Measurements from ENCODE around the gene COL4A1. TPM values are rescaled to one million over a fixed set of nuclear protein-coding genes. Genes with fewer than 3 reads are reported as not detected.

Gene COL4A1
- polyA plus RNA-seq, 1 donor (not counting 4 experiments of a cell fraction or from before 2014, with no cell fraction given), result 22.3 TPM

GRCh38 chr13:110237875-110238817, 68.8 kb downstream of the COL4A1 start:
- no peak overlapping the region for H3K9ac ChIP-seq (ENCODE audit: control insufficient read depth, extremely low read depth, insufficient read depth, low read length)
- no peak overlapping the region for H3K27ac ChIP-seq (ENCODE audit: control insufficient read depth, insufficient read depth, low read length)
- dilution Hi-C loops (cut with MboI; ENCODE audit: extremely low pct_ligation_motif_present, low sequenced_read_pairs), result no loop called here

GRCh38 chr13:110236831-110237261, 70.1 kb downstream of the COL4A1 start:
- no peak for DNase-seq (ENCODE audit: low read depth, low spot score)
- no peak overlapping the region for H2AFZ ChIP-seq (ENCODE audit: control insufficient read depth, low read length)
- no peaks in the 10 kb centered on the region for H3K36me3 ChIP-seq (ENCODE audit: control insufficient read depth in 2 of 2, extremely low read depth in 1 of 2, insufficient read depth in 2 of 2, low read length in 2 of 2)
- no peak overlapping the region for H3K4me2 ChIP-seq (ENCODE audit: control insufficient read depth, extremely low read depth, insufficient read depth, low read depth, low read length)
- TF ChIP-seq CTCF (optimal IDR thresholded peaks at IDR 0.05 in 1 of 3, IDR thresholded peaks at IDR 0.05 in 1 of 3, conservative IDR thresholded peaks at IDR 0.05 in 1 of 3; ENCODE audit: extremely low read depth in 1 of 3, insufficient read depth in 2 of 3, low read length in 3 of 3) (no peak), EZH2 (IDR thresholded peaks at IDR 0.05; ENCODE audit: low read length) (no peak)
- dilution Hi-C loops (cut with MboI; ENCODE audit: extremely low pct_ligation_motif_present, low sequenced_read_pairs), result no loop called here
- no peaks in the 10 kb centered on the region for H3K9me3 ChIP-seq (ENCODE audit: control insufficient read depth, low read depth, low read length)
- H3K79me2 ChIP-seq (ENCODE audit: control insufficient read depth, insufficient read depth, low read length), result no peaks in the 10 kb centered on the region
- H4K20me1 ChIP-seq (ENCODE audit: control insufficient read depth, extremely low read depth, insufficient read depth, low read length), result no peaks in the 10 kb centered on the region
- no peaks in the 10 kb centered on the region for H3K9me1 ChIP-seq (ENCODE audit: control insufficient read depth, extremely low read depth, insufficient read depth, low read length)
- FAIRE-seq, result no peak
- no peak overlapping the region for H3K27ac ChIP-seq (ENCODE audit: control insufficient read depth, insufficient read depth, low read length)
- no peak overlapping the region for H3K4me3 ChIP-seq (ENCODE audit: control insufficient read depth in 2 of 3, extremely low read depth in 1 of 3, insufficient read depth in 2 of 3, low read depth in 1 of 3, low read length in 3 of 3)
- no peak overlapping the region for H3K9ac ChIP-seq (ENCODE audit: control insufficient read depth, extremely low read depth, insufficient read depth, low read length)
- H3K27me3 ChIP-seq (ENCODE audit: control insufficient read depth, extremely low read depth, insufficient read depth, low read length), result no peaks in the 10 kb centered on the region
- peaks cover 3% of the 10 kb centered on the region for H3K4me1 ChIP-seq (ENCODE audit: control insufficient read depth, extremely low read depth, insufficient read depth, low read length)

More at GRCh38 chr13:110237875-110238817, 68.8 kb downstream of the COL4A1 start:
- Histone ChIP-seq H3K36me3 (ENCODE audit: control insufficient read depth in 2 of 2, extremely low read depth in 1 of 2, insufficient read depth in 2 of 2, low read length in 2 of 2) (no peaks in the 10 kb centered on the region), H3K9me1 (ENCODE audit: control insufficient read depth, extremely low read depth, insufficient read depth, low read length) (no peaks in the 10 kb centered on the region), H4K20me1 (ENCODE audit: control insufficient read depth, extremely low read depth, insufficient read depth, low read length) (no peaks in the 10 kb centered on the region), H3K79me2 (ENCODE audit: control insufficient read depth, insufficient read depth, low read length) (no peaks in the 10 kb centered on the region), H3K4me1 (ENCODE audit: control insufficient read depth, extremely low read depth, insufficient read depth, low read length) (no peaks in the 10 kb centered on the region), H2AFZ (ENCODE audit: control insufficient read depth, low read length) (no peak overlapping the region), H3K9me3 (ENCODE audit: control insufficient read depth, low read depth, low read length) (no peaks in the 10 kb centered on the region), H3K27me3 (ENCODE audit: control insufficient read depth, extremely low read depth, insufficient read depth, low read length) (no peaks in the 10 kb centered on the region), H3K4me3 (ENCODE audit: control insufficient read depth in 2 of 3, extremely low read depth in 1 of 3, insufficient read depth in 2 of 3, low read depth in 1 of 3, low read length in 3 of 3) (no peak overlapping the region), H3K4me2 (ENCODE audit: control insufficient read depth, extremely low read depth, insufficient read depth, low read depth, low read length) (no peak overlapping the region)
- DNase-seq (ENCODE audit: low read depth, low spot score) (no peak), FAIRE-seq (no peak)
- TF ChIP-seq EZH2 (IDR thresholded peaks at IDR 0.05; ENCODE audit: low read length), result no peak
- TF ChIP-seq CTCF (optimal IDR thresholded peaks at IDR 0.05 in 1 of 3, IDR thresholded peaks at IDR 0.05 in 1 of 3, conservative IDR thresholded peaks at IDR 0.05 in 1 of 3; ENCODE audit: extremely low read depth in 1 of 3, insufficient read depth in 2 of 3, low read length in 3 of 3), result no peak

Data from keratinocyte (primary cell).